AG08396 (cell line): Measurements from ENCODE around the gene GPR68.
"Not testable (repeated sequence)": the region's sequence is repeated elsewhere in the genome, so short reads cannot be mapped to it uniquely, and the experiment has no call there.

Experiments
- DNase-seq: peaks from one replicate; pipeline ENCODE4 v3.0.0; 2012; ENCODE audit warnings: low spot score, mixed read lengths

Gene GPR68

GRCh38 chr14:91272341-91273272 lies 28.1 kb upstream of the GPR68 start:
- no peak for DNase-seq

- no peak for DNase-seq
Measured at GRCh38 chr14:91271639-91272038, 27.1 kb upstream of the GPR68 start.

- DNase-seq, result no peak
Measured at GRCh38 chr14:91270619-91271018, 26.1 kb upstream of the GPR68 start.

- no peak for DNase-seq
Measured at GRCh38 chr14:91270188-91270587, 25.7 kb upstream of the GPR68 start.

GRCh38 chr14:91269076-91269991 lies 24.8 kb upstream of the GPR68 start:
- peak; percentile 56 for DNase-seq

- DNase-seq, result no peak
Measured at GRCh38 chr14:91267965-91268437, 23.5 kb upstream of the GPR68 start.

- DNase-seq, result not testable (repeated sequence)
Measured at GRCh38 chr14:91266276-91266675, 21.8 kb upstream of the GPR68 start.

GRCh38 chr14:91265404-91265803 lies 20.9 kb upstream of the GPR68 start:
- DNase-seq, result no peak

GRCh38 chr14:91264151-91265150 lies 19.9 kb upstream of the GPR68 start:
- peak; percentile 53 for DNase-seq

- DNase-seq, result no peak
Measured at GRCh38 chr14:91263329-91263728, 18.8 kb upstream of the GPR68 start.

- DNase-seq, result no peak
Measured at GRCh38 chr14:91261986-91262549, 17.6 kb upstream of the GPR68 start.

GRCh38 chr14:91261115-91261514 lies 16.6 kb upstream of the GPR68 start:
- no peak for DNase-seq

- no peak for DNase-seq
Measured at GRCh38 chr14:91258876-91259275, 14.4 kb upstream of the GPR68 start.

- no peak for DNase-seq
Measured at GRCh38 chr14:91258011-91258618, 13.6 kb upstream of the GPR68 start.

- no peak for DNase-seq
Measured at GRCh38 chr14:91257328-91258010, 13.0 kb upstream of the GPR68 start.

- DNase-seq, result no peak
Measured at GRCh38 chr14:91256661-91257060, 12.2 kb upstream of the GPR68 start.

- DNase-seq, result no peak
Measured at GRCh38 chr14:91255026-91255695, 10.7 kb upstream of the GPR68 start.

- no peak for DNase-seq
Measured at GRCh38 chr14:91254461-91254860, 10.0 kb upstream of the GPR68 start.

GRCh38 chr14:91253795-91254323 lies 9.4 kb upstream of the GPR68 start:
- DNase-seq, result no peak
